ENCODE data around the gene SRGAP1. TPM values are rescaled to one million over a fixed set of nuclear protein-coding genes. Genes with fewer than 3 reads are reported as not detected.

The SRGAP1 gene
- total and polyA plus RNA-seq, 8 donors, result 9.6 to 15.6 (median 11.7) TPM

- intact Hi-C loops (cut with DNase I), result no loop called here
- Histone ChIP-seq H3K27me3 (no peaks in the 10 kb centered on the region), H3K4me3 (no peak overlapping the region), H3K4me1 (no peaks in the 10 kb centered on the region), H3K9me3 (no peaks in the 10 kb centered on the region), H3K27ac (no peak overlapping the region), H3K36me3 (peaks cover 0 to 6% of the 10 kb centered on the region in 2 donors)
- TF ChIP-seq CTCF (IDR thresholded peaks at IDR 0.05), result no peak
- DNase-seq (no peak), ATAC-seq (no peak)
Observed at GRCh38 chr12:64187794-64188193, 343.3 kb downstream of the SRGAP1 start.

GRCh38 chr12:64189530-64189929 lies 345.0 kb downstream of the SRGAP1 start:
- no peaks in the 10 kb centered on the region for H3K9me3 ChIP-seq
- DNase-seq (no peak), ATAC-seq (no peak)
- TF ChIP-seq CTCF (IDR thresholded peaks at IDR 0.05), result no peak
- peaks cover 0 to 19% of the 10 kb centered on the region in 2 donors for H3K36me3 ChIP-seq
- intact Hi-C loops (cut with DNase I), result no loop called here
- H3K27me3 ChIP-seq, result no peaks in the 10 kb centered on the region
- H3K4me3 ChIP-seq, result no peak overlapping the region
- H3K4me1 ChIP-seq, result no peaks in the 10 kb centered on the region
- no peak overlapping the region for H3K27ac ChIP-seq

- Histone ChIP-seq H3K27ac (no peak overlapping the region), H3K36me3 (peaks cover 0 to 19% of the 10 kb centered on the region in 2 donors), H3K9me3 (no peaks in the 10 kb centered on the region), H3K4me1 (no peaks in the 10 kb centered on the region), H3K27me3 (no peaks in the 10 kb centered on the region), H3K4me3 (no peak overlapping the region)
- DNase-seq (no peak), ATAC-seq (no peak)
- intact Hi-C loops (cut with DNase I), result no loop called here
- TF ChIP-seq CTCF (IDR thresholded peaks at IDR 0.05), result no peak
Observed at GRCh38 chr12:64190140-64190539, 345.6 kb downstream of the SRGAP1 start.

GRCh38 chr12:64192644-64193444 lies 348.3 kb downstream of the SRGAP1 start:
- no peak overlapping the region for H3K4me3 ChIP-seq
- peaks cover 0 to 19% of the 10 kb centered on the region in 2 donors for H3K36me3 ChIP-seq
- no peak overlapping the region for H3K27ac ChIP-seq
- no peak for TF ChIP-seq CTCF (IDR thresholded peaks at IDR 0.05)
- DNase-seq (no peak), ATAC-seq (no peak)
- H3K9me3 ChIP-seq, result no peaks in the 10 kb centered on the region
- intact Hi-C loops (cut with DNase I), result no loop called here
- no peaks in the 10 kb centered on the region for H3K27me3 ChIP-seq
- no peaks in the 10 kb centered on the region for H3K4me1 ChIP-seq

- Histone ChIP-seq H3K36me3 (peaks cover 0 to 19% of the 10 kb centered on the region in 2 donors), H3K27ac (no peak overlapping the region), H3K27me3 (no peaks in the 10 kb centered on the region), H3K9me3 (no peaks in the 10 kb centered on the region), H3K4me1 (no peaks in the 10 kb centered on the region), H3K4me3 (no peak overlapping the region)
- DNase-seq (no peak), ATAC-seq (no peak)
- intact Hi-C loops (cut with DNase I), result no loop called here
- TF ChIP-seq CTCF (IDR thresholded peaks at IDR 0.05), result no peak
Observed at GRCh38 chr12:64193931-64194330, 349.4 kb downstream of the SRGAP1 start.
